T-helper 2 cell treated with Interferon-gamma antibody and Interleukin-4, amounts not matched to agents 5 μg/mL and 100 μg/mL, for 36 hours (primary cell): ENCODE measurements around the gene FKBP10.
A peak's percentile ranks its signal among the peaks of the same experiment; 100 is the strongest.

ENCODE experiments used
- DNase-seq: peaks from one replicate; pipeline ENCODE4 v3.0.0; 2021; ENCODE audit warnings: low spot score
- H3K27ac Mint-ChIP-seq: one replicate; pipeline ENCODE4 v1.8.0; 2021; ENCODE audit warnings: mild to moderate bottlenecking, mixed read lengths
- H3K27me3 Mint-ChIP-seq: one replicate; pipeline ENCODE4 v1.8.0; 2021; ENCODE audit warnings: low read depth, mixed read lengths
- H3K36me3 Mint-ChIP-seq: one replicate; pipeline ENCODE4 v1.8.0; 2021; ENCODE audit warnings: low read depth, mixed read lengths
- H3K4me1 Mint-ChIP-seq: one replicate; pipeline ENCODE4 v1.8.0; 2021; ENCODE audit warnings: low read depth, mixed read lengths
- H3K4me3 Mint-ChIP-seq: one replicate; pipeline ENCODE4 v1.8.0; 2022; ENCODE audit warnings: mild to moderate bottlenecking, moderate library complexity, mixed read lengths
- H3K9me3 Mint-ChIP-seq: one replicate; pipeline ENCODE4 v1.8.0; 2021; ENCODE audit warnings: mixed read lengths

FKBP10 gene

GRCh38 chr17:41860254-41860931 is 47.6 kb downstream of the FKBP10 start:
- no peak overlapping the region for H3K4me3 Mint-ChIP-seq
- H3K9me3 Mint-ChIP-seq = no peaks in the 10 kb centered on the region
- no peak for DNase-seq
- peaks cover 7% of the 10 kb centered on the region for H3K36me3 Mint-ChIP-seq
- H3K27ac Mint-ChIP-seq = no peak overlapping the region
- no peaks in the 10 kb centered on the region for H3K27me3 Mint-ChIP-seq
- peaks cover 12% of the 10 kb centered on the region for H3K4me1 Mint-ChIP-seq

DNA sequence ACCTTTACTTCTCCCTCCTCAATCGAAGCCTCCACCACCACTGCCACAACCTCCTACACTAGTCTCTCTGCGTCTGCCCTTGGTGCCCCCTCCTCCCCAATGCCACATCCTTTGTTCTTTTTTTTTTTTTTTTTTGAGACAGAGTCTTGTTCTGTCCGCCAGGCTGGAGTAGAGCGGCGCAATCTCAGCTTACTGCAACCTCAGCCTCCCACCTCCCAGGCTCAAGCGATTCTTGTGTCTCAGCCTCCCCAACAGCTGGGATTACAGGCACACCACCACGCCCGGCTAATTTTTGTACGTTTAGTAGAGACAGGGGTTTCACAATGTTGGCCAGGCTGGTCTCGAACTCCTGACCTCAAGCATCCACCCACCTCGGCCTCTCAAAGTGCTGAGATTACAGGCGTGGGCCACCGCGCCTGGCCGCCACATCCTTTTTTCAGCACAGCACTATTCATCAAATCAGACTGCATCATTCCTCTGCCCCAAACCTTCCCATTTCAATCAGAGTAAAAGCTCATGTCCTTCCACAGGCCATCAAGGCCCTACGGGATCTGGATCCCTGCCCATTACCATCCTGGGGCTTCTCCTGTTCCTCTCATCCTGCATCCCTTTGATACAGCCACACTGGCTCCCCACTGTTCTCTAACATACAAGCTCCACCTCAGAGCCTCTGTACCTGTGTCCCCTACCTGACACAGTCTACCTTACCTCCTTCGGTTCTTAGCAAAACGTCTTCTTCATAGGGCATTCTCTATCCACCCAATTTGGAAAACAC is 50.5 kb downstream of the FKBP10 start:
- no peaks in the 10 kb centered on the region for H3K9me3 Mint-ChIP-seq
- no peaks in the 10 kb centered on the region for H3K27me3 Mint-ChIP-seq
- no peak overlapping the region for H3K4me3 Mint-ChIP-seq
- peak; percentile 43 for DNase-seq
- peaks cover 21% of the 10 kb centered on the region for H3K36me3 Mint-ChIP-seq
- H3K4me1 Mint-ChIP-seq = peaks cover 30% of the 10 kb centered on the region
- no peak overlapping the region for H3K27ac Mint-ChIP-seq

GRCh38 chr17:41864498-41864835 is 51.7 kb downstream of the FKBP10 start:
- Mint-ChIP-seq H3K27ac (no peak overlapping the region), H3K4me1 (peaks cover 42% of the 10 kb centered on the region), H3K27me3 (no peaks in the 10 kb centered on the region), H3K4me3 (no peak overlapping the region), H3K36me3 (peaks cover 30% of the 10 kb centered on the region), H3K9me3 (no peaks in the 10 kb centered on the region)
- peak; percentile 35 for DNase-seq

DNA sequence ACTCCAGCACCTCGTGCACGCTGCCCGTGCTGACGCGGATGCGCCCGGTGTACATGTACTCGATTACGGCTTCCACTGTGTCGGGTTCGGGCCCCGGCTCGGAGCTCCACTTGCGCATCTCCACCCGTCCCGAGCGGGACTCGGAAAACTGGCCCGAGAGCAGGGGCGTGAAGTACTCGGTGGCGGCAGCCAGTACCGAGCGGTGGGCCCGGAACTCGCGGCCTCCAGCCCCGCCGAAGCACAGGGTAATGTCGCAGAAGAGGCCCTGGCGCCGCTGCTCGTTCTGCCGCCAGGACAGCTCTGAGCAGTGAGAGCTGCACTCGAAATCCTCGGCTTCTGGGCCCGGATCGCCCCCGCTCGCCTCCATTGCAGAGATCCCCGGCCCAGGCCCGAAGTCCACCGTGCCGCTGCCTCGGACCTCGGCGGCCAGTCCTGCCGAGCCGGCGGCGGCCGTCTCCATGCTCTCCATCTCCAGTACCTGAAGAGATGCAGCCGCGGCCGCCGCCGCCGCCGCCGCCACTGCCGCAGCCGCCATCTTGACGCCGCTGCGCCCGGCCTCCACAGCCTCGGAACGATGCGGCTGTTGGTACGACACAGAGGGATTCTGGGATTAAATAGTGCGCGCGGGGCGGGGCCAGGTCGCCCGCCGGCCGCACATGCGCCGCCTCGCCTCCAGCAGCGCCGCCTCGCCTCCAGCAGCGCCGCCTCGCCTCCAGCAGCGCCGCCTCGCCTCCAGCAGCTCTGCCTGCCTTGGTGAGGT is 52.2 kb downstream of the FKBP10 start, which contains the start of gene KLHL11:
Gene KLHL11 (minus strand): TSS at position 588 of the 760 bp plus-strand sequence. CDS start 53 bp downstream, at position 535.
- Mint-ChIP-seq H3K9me3 (no peaks in the 10 kb centered on the region), H3K27me3 (no peaks in the 10 kb centered on the region), H3K4me3 (no peak within 1 kb of the TSS), H3K4me1 (peaks cover 47% of the 10 kb centered on the region), H3K27ac (peak within 1 kb of the TSS; percentile 86), H3K36me3 (peaks cover 35% of the 10 kb centered on the region)
- DNase-seq = peak; percentile 92

DNA sequence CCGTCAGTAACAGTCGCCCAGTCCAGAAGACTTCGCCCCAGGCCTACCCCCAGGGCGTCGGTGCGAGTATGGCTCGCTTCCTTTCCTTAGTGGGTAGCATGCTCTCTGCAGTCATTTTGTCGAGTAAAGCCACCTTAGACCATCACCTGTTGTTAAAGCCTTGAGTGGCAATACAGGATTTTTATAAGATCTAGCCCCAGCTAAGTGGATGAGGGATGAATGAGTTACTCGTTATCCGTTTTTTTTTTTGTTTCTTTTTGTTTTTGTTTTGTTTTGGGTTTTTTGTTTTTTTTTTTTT is 52.7 kb downstream of the FKBP10 start:
- H3K9me3 Mint-ChIP-seq = no peaks in the 10 kb centered on the region
- H3K27me3 Mint-ChIP-seq = no peaks in the 10 kb centered on the region
- H3K4me1 Mint-ChIP-seq = peaks cover 50% of the 10 kb centered on the region
- peaks cover 41% of the 10 kb centered on the region for H3K36me3 Mint-ChIP-seq
- no peak overlapping the region for H3K4me3 Mint-ChIP-seq
- no peak for DNase-seq
- peak overlapping the region; percentile 86 for H3K27ac Mint-ChIP-seq

- peak overlapping the region; percentile 79 for H3K4me3 Mint-ChIP-seq
- peaks cover 63% of the 10 kb centered on the region for H3K36me3 Mint-ChIP-seq
These were observed 55.8 kb downstream of the FKBP10 start for GRCh38 chr17:41868568-41868967.

GRCh38 chr17:41869426-41869825 is 56.6 kb downstream of the FKBP10 start:
- Mint-ChIP-seq H3K36me3 (peaks cover 65% of the 10 kb centered on the region), H3K9me3 (no peaks in the 10 kb centered on the region), H3K4me1 (peaks cover 54% of the 10 kb centered on the region), H3K27ac (peak overlapping the region; percentile 93), H3K27me3 (no peaks in the 10 kb centered on the region), H3K4me3 (peak overlapping the region; percentile 79)
- peak; percentile 28 for DNase-seq

More at GRCh38 chr17:41868568-41868967, 55.8 kb downstream of the FKBP10 start:
- peak; percentile 41 for DNase-seq
- Mint-ChIP-seq H3K4me1 (peaks cover 54% of the 10 kb centered on the region), H3K9me3 (no peaks in the 10 kb centered on the region), H3K27me3 (no peaks in the 10 kb centered on the region), H3K27ac (peak overlapping the region; percentile 93)

DNA sequence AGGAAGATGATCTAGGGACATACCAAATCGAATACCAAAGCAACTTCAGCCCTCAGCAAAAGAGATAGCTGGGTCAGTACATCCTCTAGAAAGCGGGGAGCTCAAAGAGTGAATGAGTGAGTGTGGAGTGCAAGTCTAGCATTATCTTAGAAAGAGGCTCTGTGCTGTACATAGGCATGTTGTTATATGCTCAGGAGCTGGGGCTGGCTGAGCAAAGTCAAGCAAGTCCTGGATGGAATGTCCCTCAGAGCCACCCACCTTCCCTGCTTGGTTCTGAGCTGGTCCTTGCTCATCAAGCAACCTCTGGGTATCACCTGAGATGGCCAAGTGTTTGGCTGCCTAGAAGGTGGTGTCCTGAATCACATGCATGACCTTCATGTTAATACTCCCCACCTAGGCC is 57.3 kb downstream of the FKBP10 start:
- Mint-ChIP-seq H3K36me3 (peaks cover 68% of the 10 kb centered on the region), H3K9me3 (no peaks in the 10 kb centered on the region), H3K4me1 (peaks cover 54% of the 10 kb centered on the region), H3K27me3 (no peaks in the 10 kb centered on the region), H3K27ac (peak overlapping the region; percentile 93), H3K4me3 (peak overlapping the region; percentile 79)
- DNase-seq = no peak

- Mint-ChIP-seq H3K4me3 (no peak overlapping the region), H3K36me3 (peaks cover 68% of the 10 kb centered on the region), H3K9me3 (no peaks in the 10 kb centered on the region), H3K27me3 (no peaks in the 10 kb centered on the region), H3K27ac (peak overlapping the region; percentile 93), H3K4me1 (peaks cover 52% of the 10 kb centered on the region)
- DNase-seq = no peak
These were observed 57.8 kb downstream of the FKBP10 start for GRCh38 chr17:41870627-41871026.

DNA sequence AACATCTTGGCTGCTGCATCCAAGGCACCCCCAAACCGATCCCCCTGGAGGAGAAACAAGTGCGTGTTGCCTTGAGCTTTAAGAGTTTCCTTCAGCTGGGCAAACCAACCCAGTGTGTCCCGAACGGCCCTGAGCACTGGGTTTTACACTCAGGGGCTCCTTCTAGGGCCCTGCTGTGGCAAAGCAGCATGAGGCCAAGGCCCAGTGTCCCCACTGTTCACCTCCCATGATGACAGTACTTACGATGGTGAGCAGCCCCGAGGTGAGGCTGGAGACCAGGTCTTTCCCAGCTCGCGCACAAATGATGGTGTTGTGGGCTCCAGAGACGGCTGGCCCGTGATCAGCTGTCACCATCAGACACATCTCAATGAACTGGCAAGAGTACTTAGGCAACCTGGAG is 59.0 kb downstream of the FKBP10 start:
- H3K4me1 Mint-ChIP-seq = peaks cover 48% of the 10 kb centered on the region
- no peaks in the 10 kb centered on the region for H3K27me3 Mint-ChIP-seq
- peaks cover 68% of the 10 kb centered on the region for H3K36me3 Mint-ChIP-seq
- H3K27ac Mint-ChIP-seq = no peak overlapping the region
- DNase-seq = no peak
- peak overlapping the region; percentile 15 for H3K4me3 Mint-ChIP-seq
- no peaks in the 10 kb centered on the region for H3K9me3 Mint-ChIP-seq
